ENCODE data around the gene SLC22A1.

The SLC22A1 gene

DNA sequence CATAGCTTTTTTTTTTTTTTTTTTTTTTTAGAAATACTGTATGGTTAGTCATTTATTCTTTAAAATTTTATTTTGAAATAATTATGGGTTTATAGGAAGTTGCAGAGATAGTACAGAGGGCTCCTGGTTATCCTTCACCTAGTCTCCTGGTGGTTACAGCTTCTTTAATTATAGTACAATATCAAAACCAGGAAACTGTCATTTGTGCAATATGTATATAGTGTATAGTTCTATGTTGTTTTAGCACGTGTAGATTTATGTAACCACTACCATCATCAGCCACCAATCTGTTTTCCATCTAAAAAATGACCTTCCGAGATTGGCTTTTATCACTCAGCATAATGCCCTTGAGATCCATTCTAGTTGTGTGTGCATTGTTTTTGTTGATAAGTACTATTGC lies 82.3 kb downstream of the SLC22A1 start:
- TF ChIP-seq RAD21 (IDR thresholded peaks at IDR 0.05; ENCODE audit: low read depth) (no peak), CREB1 (IDR thresholded peaks at IDR 0.05; ENCODE audit: low read depth) (no peak), YY1 (IDR thresholded peaks at IDR 0.05; ENCODE audit: low read depth) (no peak), TCF12 (IDR thresholded peaks at IDR 0.05; ENCODE audit: low read depth) (no peak), EP300 (IDR thresholded peaks at IDR 0.05; ENCODE audit: borderline replicate concordance) (no peak), FOXM1 (IDR thresholded peaks at IDR 0.05; ENCODE audit: borderline replicate concordance, low read depth) (no peak), ZBTB7A (IDR thresholded peaks at IDR 0.05; ENCODE audit: low read depth) (no peak), TEAD4 (IDR thresholded peaks at IDR 0.05) (no peak), CEBPB (IDR thresholded peaks at IDR 0.05) (no peak), EGR1 (IDR thresholded peaks at IDR 0.05) (no peak), TAF1 (IDR thresholded peaks at IDR 0.05; ENCODE audit: low read depth) (no peak), NFIC (IDR thresholded peaks at IDR 0.05) (no peak)
- TF ChIP-seq, protein P1, sequence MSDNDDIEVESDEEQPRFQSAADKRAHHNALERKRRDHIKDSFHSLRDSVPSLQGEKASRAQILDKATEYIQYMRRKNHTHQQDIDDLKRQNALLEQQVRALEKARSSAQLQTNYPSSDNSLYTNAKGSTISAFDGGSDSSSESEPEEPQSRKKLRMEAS (IDR thresholded peaks at IDR 0.05): no peak
- TF ChIP-seq, protein P2, sequence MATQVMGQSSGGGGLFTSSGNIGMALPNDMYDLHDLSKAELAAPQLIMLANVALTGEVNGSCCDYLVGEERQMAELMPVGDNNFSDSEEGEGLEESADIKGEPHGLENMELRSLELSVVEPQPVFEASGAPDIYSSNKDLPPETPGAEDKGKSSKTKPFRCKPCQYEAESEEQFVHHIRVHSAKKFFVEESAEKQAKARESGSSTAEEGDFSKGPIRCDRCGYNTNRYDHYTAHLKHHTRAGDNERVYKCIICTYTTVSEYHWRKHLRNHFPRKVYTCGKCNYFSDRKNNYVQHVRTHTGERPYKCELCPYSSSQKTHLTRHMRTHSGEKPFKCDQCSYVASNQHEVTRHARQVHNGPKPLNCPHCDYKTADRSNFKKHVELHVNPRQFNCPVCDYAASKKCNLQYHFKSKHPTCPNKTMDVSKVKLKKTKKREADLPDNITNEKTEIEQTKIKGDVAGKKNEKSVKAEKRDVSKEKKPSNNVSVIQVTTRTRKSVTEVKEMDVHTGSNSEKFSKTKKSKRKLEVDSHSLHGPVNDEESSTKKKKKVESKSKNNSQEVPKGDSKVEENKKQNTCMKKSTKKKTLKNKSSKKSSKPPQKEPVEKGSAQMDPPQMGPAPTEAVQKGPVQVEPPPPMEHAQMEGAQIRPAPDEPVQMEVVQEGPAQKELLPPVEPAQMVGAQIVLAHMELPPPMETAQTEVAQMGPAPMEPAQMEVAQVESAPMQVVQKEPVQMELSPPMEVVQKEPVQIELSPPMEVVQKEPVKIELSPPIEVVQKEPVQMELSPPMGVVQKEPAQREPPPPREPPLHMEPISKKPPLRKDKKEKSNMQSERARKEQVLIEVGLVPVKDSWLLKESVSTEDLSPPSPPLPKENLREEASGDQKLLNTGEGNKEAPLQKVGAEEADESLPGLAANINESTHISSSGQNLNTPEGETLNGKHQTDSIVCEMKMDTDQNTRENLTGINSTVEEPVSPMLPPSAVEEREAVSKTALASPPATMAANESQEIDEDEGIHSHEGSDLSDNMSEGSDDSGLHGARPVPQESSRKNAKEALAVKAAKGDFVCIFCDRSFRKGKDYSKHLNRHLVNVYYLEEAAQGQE (IDR thresholded peaks at IDR 0.05; ENCODE audit: low read depth): no peak
- TF ChIP-seq, protein P3, sequence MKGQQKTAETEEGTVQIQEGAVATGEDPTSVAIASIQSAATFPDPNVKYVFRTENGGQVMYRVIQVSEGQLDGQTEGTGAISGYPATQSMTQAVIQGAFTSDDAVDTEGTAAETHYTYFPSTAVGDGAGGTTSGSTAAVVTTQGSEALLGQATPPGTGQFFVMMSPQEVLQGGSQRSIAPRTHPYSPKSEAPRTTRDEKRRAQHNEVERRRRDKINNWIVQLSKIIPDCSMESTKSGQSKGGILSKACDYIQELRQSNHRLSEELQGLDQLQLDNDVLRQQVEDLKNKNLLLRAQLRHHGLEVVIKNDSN (IDR thresholded peaks at IDR 0.05): no peak

DNA sequence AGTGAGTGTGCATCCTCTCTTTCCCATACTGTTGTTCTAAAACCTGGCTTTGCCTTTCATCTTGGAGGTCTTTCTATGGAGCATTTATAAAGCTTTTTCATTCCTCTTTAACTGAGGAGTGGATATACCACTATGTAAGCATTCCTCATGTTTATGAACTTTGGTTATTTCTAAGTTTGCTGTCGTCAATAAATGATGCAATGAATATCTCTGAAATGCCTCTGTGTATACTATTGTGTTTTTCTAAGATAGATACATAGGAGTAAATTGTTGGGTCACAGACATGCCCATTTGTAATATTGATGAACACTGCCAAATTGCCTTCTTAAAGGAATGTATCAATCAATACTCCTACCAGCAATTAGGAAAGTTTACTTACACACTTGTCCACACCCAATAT lies 83.1 kb downstream of the SLC22A1 start:
- no peak for TF ChIP-seq TCF12 (IDR thresholded peaks at IDR 0.05; ENCODE audit: low read depth)
- TF ChIP-seq FOXM1 (IDR thresholded peaks at IDR 0.05; ENCODE audit: borderline replicate concordance, low read depth): no peak
- no peak for TF ChIP-seq EGR1 (IDR thresholded peaks at IDR 0.05)
- no peak for TF ChIP-seq YY1 (IDR thresholded peaks at IDR 0.05; ENCODE audit: low read depth)
- TF ChIP-seq, protein P3 (IDR thresholded peaks at IDR 0.05): no peak
- no peak for TF ChIP-seq TEAD4 (IDR thresholded peaks at IDR 0.05)
- no peak for TF ChIP-seq ZBTB7A (IDR thresholded peaks at IDR 0.05; ENCODE audit: low read depth)

DNA sequence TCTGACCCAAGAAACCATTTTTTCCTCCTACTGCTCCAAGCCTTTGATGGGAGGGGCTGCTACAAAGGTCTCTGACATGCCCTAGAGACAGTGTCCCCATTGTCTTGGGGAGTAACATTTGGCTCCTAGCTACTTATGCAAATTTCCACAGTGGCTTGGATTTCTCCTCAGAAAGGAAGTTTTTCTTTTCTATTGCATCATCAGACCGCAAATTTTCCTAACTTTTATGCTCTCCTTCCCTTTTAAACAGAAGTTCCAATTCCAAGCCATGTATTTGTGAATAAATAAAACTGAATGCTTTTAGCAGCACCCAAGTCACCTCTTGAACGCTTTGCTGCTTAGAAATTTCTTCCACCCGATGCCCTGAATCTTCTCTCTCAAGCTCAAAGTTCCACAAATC lies 86.0 kb downstream of the SLC22A1 start:
- TF ChIP-seq, protein P3 (IDR thresholded peaks at IDR 0.05): no peak
- no peak for TF ChIP-seq CREB1 (IDR thresholded peaks at IDR 0.05; ENCODE audit: low read depth)
- TF ChIP-seq TCF12 (IDR thresholded peaks at IDR 0.05; ENCODE audit: low read depth): no peak
- TF ChIP-seq RAD21 (IDR thresholded peaks at IDR 0.05; ENCODE audit: low read depth): no peak
- TF ChIP-seq, protein P1 (IDR thresholded peaks at IDR 0.05): no peak
- no peak for TF ChIP-seq NFIC (IDR thresholded peaks at IDR 0.05)
- no peak for TF ChIP-seq CEBPB (IDR thresholded peaks at IDR 0.05)
- no peak for TF ChIP-seq ZBTB7A (IDR thresholded peaks at IDR 0.05; ENCODE audit: low read depth)
- no peak for TF ChIP-seq TAF1 (IDR thresholded peaks at IDR 0.05; ENCODE audit: low read depth)
- TF ChIP-seq, protein P2 (IDR thresholded peaks at IDR 0.05; ENCODE audit: low read depth): no peak
- no peak for TF ChIP-seq FOXM1 (IDR thresholded peaks at IDR 0.05; ENCODE audit: borderline replicate concordance, low read depth)
- no peak for TF ChIP-seq EGR1 (IDR thresholded peaks at IDR 0.05)
- no peak for TF ChIP-seq TEAD4 (IDR thresholded peaks at IDR 0.05)
- TF ChIP-seq YY1 (IDR thresholded peaks at IDR 0.05; ENCODE audit: low read depth): no peak
- no peak for TF ChIP-seq EP300 (IDR thresholded peaks at IDR 0.05; ENCODE audit: borderline replicate concordance)

Measured in Ishikawa (cell line).